ENCODE results near the gene SLC25A13.

The SLC25A13 gene

DNA sequence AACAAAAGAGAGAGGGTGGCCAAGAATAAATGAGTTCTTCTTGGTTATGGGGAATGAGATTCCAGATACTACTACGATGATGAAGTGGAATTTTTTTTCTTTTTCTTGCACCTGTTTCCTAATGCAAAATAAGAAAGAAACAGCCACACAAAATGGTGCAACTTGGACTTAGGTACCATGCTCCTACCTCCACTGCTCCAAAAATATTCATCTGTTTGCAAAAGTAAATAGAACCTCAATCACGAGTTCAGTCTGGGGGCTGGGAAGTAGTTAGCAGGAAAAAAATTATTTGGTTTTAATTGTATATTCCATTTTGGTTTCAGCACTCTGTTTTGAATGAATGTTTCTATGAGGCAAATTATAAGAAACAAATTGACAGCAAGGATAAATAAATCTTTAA lies 73.5 kb downstream of the SLC25A13 start:
- H3K9me3 ChIP-seq (replicated peaks; ENCODE audit: insufficient read depth, low read length), result no peaks in the 10 kb centered on the region
- H3K36me3 ChIP-seq (replicated peaks; ENCODE audit: insufficient read depth, low read length), result no peaks in the 10 kb centered on the region
- TF ChIP-seq EZH2 (optimal IDR thresholded peaks at IDR 0.05; ENCODE audit: low read depth, low read length) (no peak), EZH2phosphoT487 (IDR thresholded peaks at IDR 0.05; ENCODE audit: low read length) (no peak)
- TF ChIP-seq, protein P1, sequence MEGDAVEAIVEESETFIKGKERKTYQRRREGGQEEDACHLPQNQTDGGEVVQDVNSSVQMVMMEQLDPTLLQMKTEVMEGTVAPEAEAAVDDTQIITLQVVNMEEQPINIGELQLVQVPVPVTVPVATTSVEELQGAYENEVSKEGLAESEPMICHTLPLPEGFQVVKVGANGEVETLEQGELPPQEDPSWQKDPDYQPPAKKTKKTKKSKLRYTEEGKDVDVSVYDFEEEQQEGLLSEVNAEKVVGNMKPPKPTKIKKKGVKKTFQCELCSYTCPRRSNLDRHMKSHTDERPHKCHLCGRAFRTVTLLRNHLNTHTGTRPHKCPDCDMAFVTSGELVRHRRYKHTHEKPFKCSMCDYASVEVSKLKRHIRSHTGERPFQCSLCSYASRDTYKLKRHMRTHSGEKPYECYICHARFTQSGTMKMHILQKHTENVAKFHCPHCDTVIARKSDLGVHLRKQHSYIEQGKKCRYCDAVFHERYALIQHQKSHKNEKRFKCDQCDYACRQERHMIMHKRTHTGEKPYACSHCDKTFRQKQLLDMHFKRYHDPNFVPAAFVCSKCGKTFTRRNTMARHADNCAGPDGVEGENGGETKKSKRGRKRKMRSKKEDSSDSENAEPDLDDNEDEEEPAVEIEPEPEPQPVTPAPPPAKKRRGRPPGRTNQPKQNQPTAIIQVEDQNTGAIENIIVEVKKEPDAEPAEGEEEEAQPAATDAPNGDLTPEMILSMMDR (IDR thresholded peaks at IDR 0.05; ENCODE audit: low read length), result no peak
- H3K9me2 ChIP-seq (replicated peaks; ENCODE audit: insufficient read depth, low read length), result no peaks in the 10 kb centered on the region
- no peaks in the 10 kb centered on the region for H3K79me2 ChIP-seq (ENCODE audit: low read length)
- H3K4me3 ChIP-seq (ENCODE audit: low read length), result no peak overlapping the region
- H3K4me2 ChIP-seq (ENCODE audit: low read depth, low read length), result no peak overlapping the region
- no peak overlapping the region for H3K9ac ChIP-seq (ENCODE audit: low read length)
- H3K4me1 ChIP-seq (ENCODE audit: low read length), result no peaks in the 10 kb centered on the region
- H3K27me3 ChIP-seq (replicated peaks; ENCODE audit: insufficient read depth, low read length), result no peaks in the 10 kb centered on the region
- DNase-seq, result no peak
- no peaks in the 10 kb centered on the region for H3F3A ChIP-seq (ENCODE audit: insufficient read depth, low read length)
- no peaks in the 10 kb centered on the region for H4K20me1 ChIP-seq (ENCODE audit: insufficient read depth, low read length)
- no peak overlapping the region for H2AFZ ChIP-seq (ENCODE audit: low read length)
- H3K27ac ChIP-seq (ENCODE audit: low read length), result no peak overlapping the region

DNA sequence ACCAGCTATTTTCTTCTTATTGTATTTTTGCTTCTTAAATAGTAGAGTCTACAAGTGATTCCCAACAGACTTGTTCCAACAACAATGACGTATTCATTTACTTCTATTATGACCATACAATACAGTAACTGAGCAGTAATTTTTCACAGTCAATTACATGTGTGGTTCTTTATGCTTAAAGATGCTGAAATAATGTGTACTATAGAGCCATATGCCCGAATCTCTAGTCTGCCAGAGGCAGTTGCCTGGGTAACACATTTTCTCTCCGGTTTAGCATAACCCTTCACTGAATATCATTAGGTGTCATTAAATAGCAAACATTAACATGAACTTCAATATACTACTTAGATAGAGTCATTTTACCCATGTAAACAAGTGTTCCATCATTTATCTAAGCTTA lies 75.0 kb downstream of the SLC25A13 start:
- no peaks in the 10 kb centered on the region for H3F3A ChIP-seq (ENCODE audit: insufficient read depth, low read length)
- H3K36me3 ChIP-seq (replicated peaks; ENCODE audit: insufficient read depth, low read length), result no peaks in the 10 kb centered on the region
- H3K4me3 ChIP-seq (ENCODE audit: low read length), result no peak overlapping the region
- H3K9me3 ChIP-seq (replicated peaks; ENCODE audit: insufficient read depth, low read length), result no peaks in the 10 kb centered on the region
- no peaks in the 10 kb centered on the region for H4K20me1 ChIP-seq (ENCODE audit: insufficient read depth, low read length)
- TF ChIP-seq EZH2phosphoT487 (IDR thresholded peaks at IDR 0.05; ENCODE audit: low read length), result no peak
- no peak for TF ChIP-seq EZH2 (optimal IDR thresholded peaks at IDR 0.05; ENCODE audit: low read depth, low read length)
- TF ChIP-seq, protein P1 (IDR thresholded peaks at IDR 0.05; ENCODE audit: low read length), result no peak
- no peak for DNase-seq
- H3K27ac ChIP-seq (ENCODE audit: low read length), result no peak overlapping the region
- H3K4me1 ChIP-seq (ENCODE audit: low read length), result no peaks in the 10 kb centered on the region
- no peak overlapping the region for H2AFZ ChIP-seq (ENCODE audit: low read length)
- no peaks in the 10 kb centered on the region for H3K27me3 ChIP-seq (replicated peaks; ENCODE audit: insufficient read depth, low read length)
- no peaks in the 10 kb centered on the region for H3K9me2 ChIP-seq (replicated peaks; ENCODE audit: insufficient read depth, low read length)
- no peak overlapping the region for H3K9ac ChIP-seq (ENCODE audit: low read length)
- H3K79me2 ChIP-seq (ENCODE audit: low read length), result no peaks in the 10 kb centered on the region
- H3K4me2 ChIP-seq (ENCODE audit: low read depth, low read length), result no peak overlapping the region

DNA sequence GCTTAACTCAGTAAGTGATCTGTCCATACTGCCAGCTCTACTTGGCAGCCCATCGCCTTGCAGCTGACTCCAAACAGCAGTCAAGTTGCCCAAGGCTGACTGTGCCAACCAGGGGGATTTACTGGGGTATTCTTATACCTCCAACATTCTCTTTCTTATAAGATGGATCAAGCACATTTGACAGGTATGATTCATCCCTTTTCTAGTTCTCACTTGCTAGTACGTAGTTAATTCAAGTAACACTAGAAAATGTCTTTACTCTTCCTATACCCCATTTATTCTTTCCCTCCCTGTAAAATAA lies 77.0 kb downstream of the SLC25A13 start:
- Histone ChIP-seq H3K4me1 (ENCODE audit: low read length) (no peaks in the 10 kb centered on the region), H3K4me3 (ENCODE audit: low read length) (no peak overlapping the region), H3K36me3 (replicated peaks; ENCODE audit: insufficient read depth, low read length) (no peaks in the 10 kb centered on the region), H3K79me2 (ENCODE audit: low read length) (no peaks in the 10 kb centered on the region), H2AFZ (ENCODE audit: low read length) (no peak overlapping the region), H3K9me2 (replicated peaks; ENCODE audit: insufficient read depth, low read length) (no peaks in the 10 kb centered on the region), H3K9ac (ENCODE audit: low read length) (no peak overlapping the region), H3K27ac (ENCODE audit: low read length) (no peak overlapping the region), H3F3A (ENCODE audit: insufficient read depth, low read length) (no peaks in the 10 kb centered on the region), H3K9me3 (replicated peaks; ENCODE audit: insufficient read depth, low read length) (no peaks in the 10 kb centered on the region), H3K27me3 (replicated peaks; ENCODE audit: insufficient read depth, low read length) (no peaks in the 10 kb centered on the region), H4K20me1 (ENCODE audit: insufficient read depth, low read length) (no peaks in the 10 kb centered on the region), H3K4me2 (ENCODE audit: low read depth, low read length) (no peak overlapping the region)
- TF ChIP-seq EZH2phosphoT487 (IDR thresholded peaks at IDR 0.05; ENCODE audit: low read length) (no peak), EZH2 (optimal IDR thresholded peaks at IDR 0.05; ENCODE audit: low read depth, low read length) (no peak)
- TF ChIP-seq, protein P1 (IDR thresholded peaks at IDR 0.05; ENCODE audit: low read length), result no peak
- no peak for DNase-seq

Measured in MM.1S (cell line).